ENCODE data around the gene DLG5.

GRCh38 chr10:77834540-77834939, 92.0 kb downstream of the DLG5 start:
- TF ChIP-seq CTCF (IDR thresholded peaks at IDR 0.05; ENCODE audit: borderline replicate concordance, extremely low read depth, low read length, poor library complexity, severe bottlenecking) (no peak), EZH2 (IDR thresholded peaks at IDR 0.05; ENCODE audit: borderline replicate concordance, low read depth, low read length, severe bottlenecking) (no peak)
